Activated gamma-delta T cell treated with Interleukin-2 at 50 U/mL for 16 hours (primary cell): ENCODE measurements around the gene ZFHX3.

Source experiments
- DNase-seq: peaks from one replicate; pipeline ENCODE4 v3.0.0-alpha.2; 2020

ZFHX3 gene

GRCh38 chr16:72946474-72947194, 101.3 kb downstream of the ZFHX3 start:
- DNase-seq, result no peak

- no peak for DNase-seq
These were observed 101.9 kb downstream of the ZFHX3 start for GRCh38 chr16:72946063-72946462.

GRCh38 chr16:72945611-72946010, 102.3 kb downstream of the ZFHX3 start:
- no peak for DNase-seq

GRCh38 chr16:72944757-72945485, 103.0 kb downstream of the ZFHX3 start:
- DNase-seq, result no peak

GRCh38 chr16:72942021-72942420, 105.9 kb downstream of the ZFHX3 start:
- no peak for DNase-seq

- DNase-seq, result no peak
These were observed 107.0 kb downstream of the ZFHX3 start for GRCh38 chr16:72940886-72941285.

GRCh38 chr16:72939247-72939646, 108.7 kb downstream of the ZFHX3 start:
- DNase-seq, result no peak

- no peak for DNase-seq
These were observed 109.1 kb downstream of the ZFHX3 start for GRCh38 chr16:72938795-72939164.

GRCh38 chr16:72937916-72938794, 109.8 kb downstream of the ZFHX3 start:
- DNase-seq, result no peak

- no peak for DNase-seq
These were observed 110.6 kb downstream of the ZFHX3 start for GRCh38 chr16:72937360-72937759.

GRCh38 chr16:72936408-72936807, 111.5 kb downstream of the ZFHX3 start:
- no peak for DNase-seq

GRCh38 chr16:72935896-72936295, 112.0 kb downstream of the ZFHX3 start:
- DNase-seq, result no peak

GRCh38 chr16:72934636-72935403, 113.1 kb downstream of the ZFHX3 start:
- DNase-seq, result no peak

GRCh38 chr16:72932677-72933335, 115.1 kb downstream of the ZFHX3 start:
- no peak for DNase-seq

GRCh38 chr16:72932050-72932449, 115.9 kb downstream of the ZFHX3 start:
- DNase-seq, result no peak

GRCh38 chr16:72930396-72930795, 117.5 kb downstream of the ZFHX3 start:
- no peak for DNase-seq

- no peak for DNase-seq
These were observed 119.6 kb downstream of the ZFHX3 start for GRCh38 chr16:72928090-72928981.

GRCh38 chr16:72927199-72928089, 120.5 kb downstream of the ZFHX3 start:
- no peak for DNase-seq

GRCh38 chr16:72926177-72927070, 121.5 kb downstream of the ZFHX3 start:
- DNase-seq, result no peak
